GM12878 (cell line): ENCODE data around the gene SUSD6. TPM values are rescaled to one million over a fixed set of nuclear protein-coding genes. Genes with fewer than 3 reads are reported as not detected.

ENCODE experiments used
- CUX1 ChIP-seq: IDR thresholded peaks from 2 replicates; pipeline ENCODE4 v1.6.1; 2012; ENCODE audit warnings: improper control_type of control experiment, low read depth, low read length; ENCODE audit not compliant: insufficient replicate concordance
- E4F1 ChIP-seq: fragments of 450-650 bp; IDR thresholded peaks from 2 replicates; pipeline ENCODE4 v1.6.1; 2018; ENCODE audit warnings: borderline replicate concordance, mild to moderate bottlenecking; ENCODE audit not compliant: partially characterized antibody
- EED ChIP-seq: sonication (generic); IDR thresholded peaks from 2 replicates; pipeline ENCODE4 v1.6.1; 2016; ENCODE audit warnings: antibody characterized with exemption, low read depth
- ETV6 ChIP-seq, 2 experiments: fragments of 450-650 bp in 1 of 2; IDR thresholded peaks in 1 of 2; conservative IDR thresholded peaks in 1 of 2; 2 replicates each; pipeline ENCODE4 v1.6.1; 2014; ENCODE audit warnings: antibody characterized with exemption in 1 of 2, borderline replicate concordance in 1 of 2, low read depth in 1 of 2, mild to moderate bottlenecking in 1 of 2, moderate library complexity in 1 of 2
- STAT3 ChIP-seq: IDR thresholded peaks from 2 replicates; pipeline ENCODE4 v1.6.1; 2011; ENCODE audit warnings: low read depth, low read length, improper control_type of control experiment
- ZNF274 ChIP-seq: IDR thresholded peaks from one replicate; pipeline ENCODE4 v1.8.0; 2011; ENCODE audit not compliant: insufficient read length, insufficient read depth
- polyA plus RNA-seq, 11 experiments: library from polyadenylated mRNA; depleted of rRNA in 4 of 11; unstranded in 6 of 11; stranded (reverse) in 5 of 11; fragments of >200 nt; fragmentation: Nextera tagmentation in 4 of 11; fragmentation: Illumina TruSeq in 1 of 11; extraction: Ambion mirVana in 4 of 11; extraction: Trizol in 1 of 11; gene quantifications; 1 replicate in 1 of 11; 2 replicates in 10 of 11; pipeline versions ENCODE4 v1.2.1 to v1.2.3, GENCODE V29; 2011 to 2016; ENCODE audit warnings: inconsistent platforms in 2 of 11, missing spikeins in 2 of 11, low read depth in 1 of 11
- total RNA-seq, 4 experiments: library from RNA; depleted of rRNA in 3 of 4; stranded (reverse); fragments of >200 nt in 3 of 4; fragmentation: Illumina TruSeq in 1 of 4; extraction: Trizol in 1 of 4; gene quantifications; 2 replicates each; pipeline versions ENCODE4 v1.2.1 to v1.2.3, GENCODE V29; 2013 to 2021

Gene SUSD6
- total and polyA plus RNA-seq, 10 of the 15 experiments (the other 5 are each of a cell fraction or from before 2014, with no cell fraction given), result 6.6 to 39.8 (median 20.2) TPM

- TF ChIP-seq CUX1, result no peak
- no peak for TF ChIP-seq STAT3
- no peak for TF ChIP-seq ZNF274
- TF ChIP-seq EED, result no peak
- no peak for TF ChIP-seq E4F1
- TF ChIP-seq ETV6 (conservative IDR thresholded peaks at IDR 0.05 in 1 of 2, IDR thresholded peaks at IDR 0.05 in 1 of 2; ENCODE audit: borderline replicate concordance in 1 of 2, low read depth in 1 of 2), result no peak
- TF ChIP-seq, all 136 proteins: peak for 0
These were observed 39.9 kb upstream of the SUSD6 start (continued) for GRCh38 chr14:69571449-69572029.
